H1 (cell line): ENCODE measurements around the gene SERTAD2.

Experiments
- CTCF ChIP-seq, 3 experiments: IDR thresholded peaks; 1 replicate in 2 of 3; 2 replicates in 1 of 3; pipeline versions ENCODE4 v1.5.1 to v1.6.1; 2011; ENCODE audit warnings: low read length in 3 of 3, mild to moderate bottlenecking in 3 of 3, inconsistent platforms in 2 of 3, low read depth in 1 of 3, moderate library complexity in 1 of 3; ENCODE audit not compliant: insufficient read depth in 1 of 3; ENCODE audit errors: control extremely low read depth in 1 of 3
- EGR1 ChIP-seq: IDR thresholded peaks from 2 replicates; pipeline ENCODE4 v1.6.1; 2011; ENCODE audit warnings: low read depth, low read length, borderline replicate concordance
- GABPA ChIP-seq: IDR thresholded peaks from 2 replicates; pipeline ENCODE4 v1.6.1; 2011; ENCODE audit warnings: mild to moderate bottlenecking, low read length, moderate library complexity, borderline replicate concordance; ENCODE audit not compliant: insufficient read depth
- POLR2A ChIP-seq, 2 experiments: IDR thresholded peaks; 1 replicate in 1 of 2; 2 replicates in 1 of 2; pipeline ENCODE4 v1.6.1; 2011; ENCODE audit warnings: low read depth in 2 of 2, low read length in 2 of 2, mild to moderate bottlenecking in 2 of 2; ENCODE audit errors: control extremely low read depth in 1 of 2
- POLR2AphosphoS5 ChIP-seq: IDR thresholded peaks from 2 replicates; pipeline ENCODE4 v1.6.1; 2011; ENCODE audit warnings: low read depth, low read length
- SUZ12 ChIP-seq: fragments of 200-600 bp; sonication (generic); IDR thresholded peaks from 2 replicates; pipeline ENCODE4 v1.6.1; 2012; ENCODE audit warnings: mild to moderate bottlenecking, inconsistent platforms, low read length, moderate library complexity, mixed read lengths

GRCh38 chr2:64599469-64599868 lies 54.2 kb downstream of the SERTAD2 start:
- TF ChIP-seq CTCF (IDR thresholded peaks at IDR 0.05; ENCODE audit: control extremely low read depth in 1 of 3, insufficient read depth in 1 of 3, low read depth in 1 of 3, low read length in 3 of 3) (no peak), POLR2AphosphoS5 (no peak), SUZ12 (no peak), GABPA (no peak), POLR2A (IDR thresholded peaks at IDR 0.05; ENCODE audit: control extremely low read depth in 1 of 2, low read depth in 2 of 2, low read length in 2 of 2) (no peak), EGR1 (no peak)
